ENCODE data around the gene FOXF1.
A peak's percentile ranks its signal among the peaks of the same experiment; 100 is the strongest.

FOXF1 gene

GRCh38 chr16:86508947-86509758 is 1.2 kb upstream of the FOXF1 start:
- TF ChIP-seq, protein P1, sequence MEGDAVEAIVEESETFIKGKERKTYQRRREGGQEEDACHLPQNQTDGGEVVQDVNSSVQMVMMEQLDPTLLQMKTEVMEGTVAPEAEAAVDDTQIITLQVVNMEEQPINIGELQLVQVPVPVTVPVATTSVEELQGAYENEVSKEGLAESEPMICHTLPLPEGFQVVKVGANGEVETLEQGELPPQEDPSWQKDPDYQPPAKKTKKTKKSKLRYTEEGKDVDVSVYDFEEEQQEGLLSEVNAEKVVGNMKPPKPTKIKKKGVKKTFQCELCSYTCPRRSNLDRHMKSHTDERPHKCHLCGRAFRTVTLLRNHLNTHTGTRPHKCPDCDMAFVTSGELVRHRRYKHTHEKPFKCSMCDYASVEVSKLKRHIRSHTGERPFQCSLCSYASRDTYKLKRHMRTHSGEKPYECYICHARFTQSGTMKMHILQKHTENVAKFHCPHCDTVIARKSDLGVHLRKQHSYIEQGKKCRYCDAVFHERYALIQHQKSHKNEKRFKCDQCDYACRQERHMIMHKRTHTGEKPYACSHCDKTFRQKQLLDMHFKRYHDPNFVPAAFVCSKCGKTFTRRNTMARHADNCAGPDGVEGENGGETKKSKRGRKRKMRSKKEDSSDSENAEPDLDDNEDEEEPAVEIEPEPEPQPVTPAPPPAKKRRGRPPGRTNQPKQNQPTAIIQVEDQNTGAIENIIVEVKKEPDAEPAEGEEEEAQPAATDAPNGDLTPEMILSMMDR (conservative IDR thresholded peaks at IDR 0.05; ENCODE audit: low read length), result no peak
- H3K4me3 ChIP-seq (ENCODE audit: low read length), result peak overlapping the region; percentile 64
- peak; percentile 81 for DNase-seq (ENCODE audit: low read depth)

- DNase-seq (ENCODE audit: low read depth), result peak; percentile 72
- TF ChIP-seq, protein P1 (conservative IDR thresholded peaks at IDR 0.05; ENCODE audit: low read length), result no peak
- H3K4me3 ChIP-seq (ENCODE audit: low read length), result peak overlapping the region; percentile 64
Measured at GRCh38 chr16:86509759-86510464, 415 bp upstream of the FOXF1 start.

GRCh38 chr16:86511317-86512161 is 1.2 kb downstream of the FOXF1 start:
- H3K4me3 ChIP-seq (ENCODE audit: low read length), result peak overlapping the region; percentile 63
- TF ChIP-seq, protein P1 (conservative IDR thresholded peaks at IDR 0.05; ENCODE audit: low read length), result no peak
- DNase-seq (ENCODE audit: low read depth), result no peak

DNA sequence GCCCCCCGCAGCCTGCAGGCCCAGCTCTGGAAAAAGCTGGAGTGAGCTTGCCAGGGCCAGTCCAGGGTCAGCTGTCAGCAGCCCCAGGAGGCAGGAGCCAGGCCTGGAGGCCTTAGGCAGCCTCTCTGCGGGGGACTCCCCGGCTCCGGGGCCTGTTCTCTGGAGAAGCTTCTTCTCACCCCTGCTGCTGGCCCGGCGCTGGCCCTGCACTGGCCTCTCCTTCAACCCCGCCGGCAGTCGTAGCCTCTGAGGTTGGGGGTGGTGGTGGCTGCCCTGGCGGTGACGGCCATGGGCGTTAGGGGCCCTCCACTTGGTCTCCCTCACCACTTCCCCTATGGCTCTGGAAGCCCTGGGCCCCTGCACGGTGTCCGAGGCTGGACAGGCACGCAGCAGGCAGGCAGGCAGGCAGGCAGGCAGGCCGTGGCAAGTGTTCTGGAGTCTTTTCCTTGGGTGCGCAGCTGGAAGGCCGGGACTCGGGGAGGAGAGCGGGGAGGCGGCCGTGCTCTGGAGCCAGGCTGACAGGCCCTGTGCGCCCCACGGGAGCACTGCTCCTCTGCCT is 2.1 kb downstream of the FOXF1 start:
- TF ChIP-seq, protein P1 (conservative IDR thresholded peaks at IDR 0.05; ENCODE audit: low read length), result no peak
- H3K4me3 ChIP-seq (ENCODE audit: low read length), result peak overlapping the region; percentile 53

DNA sequence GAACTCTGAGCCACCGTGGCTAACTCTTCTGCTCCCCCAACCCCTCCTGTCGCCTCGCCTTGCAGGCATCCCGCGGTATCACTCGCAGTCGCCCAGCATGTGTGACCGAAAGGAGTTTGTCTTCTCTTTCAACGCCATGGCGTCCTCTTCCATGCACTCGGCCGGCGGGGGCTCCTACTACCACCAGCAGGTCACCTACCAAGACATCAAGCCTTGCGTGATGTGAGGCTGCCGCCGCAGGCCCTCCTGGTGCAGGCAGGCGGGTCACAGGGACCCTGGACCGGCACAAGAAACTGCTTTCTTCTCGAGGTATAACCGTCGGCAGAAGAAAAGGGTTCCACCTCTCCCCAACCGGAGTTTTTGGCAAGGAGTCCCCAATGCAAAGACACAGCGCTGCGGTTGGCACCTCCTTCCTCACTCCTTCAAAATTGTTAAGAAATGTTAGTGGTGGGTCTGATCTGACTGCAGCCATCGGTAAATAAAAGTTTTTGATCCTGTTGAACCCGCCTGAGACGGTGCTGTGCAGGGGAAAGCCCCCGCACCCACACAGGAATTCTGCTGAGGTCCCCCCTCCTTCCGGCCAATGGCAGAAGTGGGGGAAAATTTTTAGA is 2.6 kb downstream of the FOXF1 start:
- peak overlapping the region; percentile 53 for H3K4me3 ChIP-seq (ENCODE audit: low read length)
- DNase-seq (ENCODE audit: low read depth), result no peak
- TF ChIP-seq, protein P1 (conservative IDR thresholded peaks at IDR 0.05; ENCODE audit: low read length), result no peak

More for the DNA sequence above, 2.1 kb downstream of the FOXF1 start:
- no peak for DNase-seq (ENCODE audit: low read depth)

GRCh38 chr16:86513471-86514277 is 3.3 kb downstream of the FOXF1 start:
- TF ChIP-seq, protein P1 (conservative IDR thresholded peaks at IDR 0.05; ENCODE audit: low read length), result no peak
- no peak for DNase-seq (ENCODE audit: low read depth)
- peak overlapping the region; percentile 29 for H3K4me3 ChIP-seq (ENCODE audit: low read length)

Measured in AG10803 (cell line).